Left colon (tissue), 2 donors: Measurements from ENCODE around the gene NOP58. TPM values are rescaled to one million over a fixed set of nuclear protein-coding genes. Genes with fewer than 3 reads are reported as not detected.
"Not testable (repeated sequence)": the region's sequence is repeated elsewhere in the genome, so short reads cannot be mapped to it uniquely, and the experiment has no call there.

ENCODE experiments used
- ATAC-seq: fragments of 200-7000 bp; cut with Tn5 transposase; one replicate; pipeline ENCODE4 v1.9.1; 2020; ENCODE audit warnings: mild to moderate bottlenecking, moderate library complexity
- DNase-seq, 2 donors: peaks; one replicate each; pipeline ENCODE4 v3.0.0-alpha.2; 2020
- intact Hi-C, 2 donors: fragments of 100-400 bp; cut with DNase I in 1 of 2; cut with micrococcal nuclease in 1 of 2; formaldehyde crosslinking; loops; one replicate each; pipeline versions ENCODE4 v1.11.2 to v1.14.0; 2022; cut with DNase I, micrococcal nuclease
- total RNA-seq, 2 donors: library from RNA; stranded (reverse); fragmentation: NEBNext Ultra II Directional; extraction: Animal tissue kit (Norgen Biotek cat#: 25700); gene quantifications; one replicate each; pipeline ENCODE4 v1.2.1, GENCODE V29; 2021
- donor health status: DM: no; HTN: no; CAD: no.
- donor health status: DM: yes; HTN: yes; CAD: no.

Gene NOP58
- total RNA-seq, 2 donors from 2014 or later: 29.8 to 41.3 TPM

GRCh38 chr2:202290316-202290715, 24.8 kb downstream of the NOP58 start:
- ATAC-seq: no peak
- intact Hi-C loops: no loop called here
- DNase-seq: no peak

- ATAC-seq (no peak), DNase-seq (no peak)
- intact Hi-C loops: no loop called here
Observed at GRCh38 chr2:202290970-202291369, 25.4 kb downstream of the NOP58 start.

- DNase-seq: no peak
- intact Hi-C loops: no loop called here
- ATAC-seq: no peak
Observed at GRCh38 chr2:202299712-202300111, 34.1 kb downstream of the NOP58 start.

- ATAC-seq (no peak), DNase-seq (no peak)
- intact Hi-C loops: no loop called here
Observed at GRCh38 chr2:202306034-202306433, 40.5 kb downstream of the NOP58 start.

GRCh38 chr2:202307690-202308089, 42.1 kb downstream of the NOP58 start:
- no peak for DNase-seq
- ATAC-seq: no peak
- intact Hi-C loops: no loop called here

GRCh38 chr2:202311823-202312388, 46.3 kb downstream of the NOP58 start:
- no peak for ATAC-seq
- intact Hi-C loops: no loop called here
- no peak for DNase-seq

- ATAC-seq: no peak
- no peak for DNase-seq
- intact Hi-C loops: no loop called here
Observed at GRCh38 chr2:202314116-202314515, 48.6 kb downstream of the NOP58 start.

- intact Hi-C loops: no loop called here
- DNase-seq (peak; percentile 52 to 64), ATAC-seq (peak; percentile 84)
Observed at GRCh38 chr2:202317080-202317857, 51.7 kb downstream of the NOP58 start.

GRCh38 chr2:202320362-202320761, 54.8 kb downstream of the NOP58 start:
- intact Hi-C loops, ATAC-seq, DNase-seq: not testable (repeated sequence)

- DNase-seq: no peak
- intact Hi-C loops: no loop called here
- ATAC-seq: no peak
Observed at GRCh38 chr2:202322435-202322834, 56.9 kb downstream of the NOP58 start.

- no peak for ATAC-seq
- intact Hi-C loops: no loop called here
- DNase-seq: no peak
Observed at GRCh38 chr2:202327858-202328257, 62.3 kb downstream of the NOP58 start.

GRCh38 chr2:202335791-202336467, 70.4 kb downstream of the NOP58 start:
- intact Hi-C loops: no loop called here
- no peak for ATAC-seq
- no peak for DNase-seq

- ATAC-seq: no peak
Observed at GRCh38 chr2:202337151-202337550, 71.6 kb downstream of the NOP58 start.

GRCh38 chr2:202337706-202338346, 72.3 kb downstream of the NOP58 start:
- ATAC-seq (no peak), DNase-seq (no peak)
- intact Hi-C loops: no loop called here

More at GRCh38 chr2:202337151-202337550, 71.6 kb downstream of the NOP58 start:
- intact Hi-C loops: no loop called here
- DNase-seq: no peak

- intact Hi-C loops: no loop called here
- ATAC-seq (peak; percentile 96), DNase-seq (no peak)
Observed at GRCh38 chr2:202339071-202339870, 73.7 kb downstream of the NOP58 start.

- ATAC-seq: no peak
- intact Hi-C loops: no loop called here
- no peak for DNase-seq
Observed at GRCh38 chr2:202344178-202344577, 78.6 kb downstream of the NOP58 start.

- intact Hi-C loops: no loop called here
- no peak for ATAC-seq
Observed at GRCh38 chr2:202346180-202346579, 80.6 kb downstream of the NOP58 start.

More at GRCh38 chr2:202346180-202346579, 80.6 kb downstream of the NOP58 start:
- DNase-seq: no peak
